T-cell (primary cell): ENCODE data around the gene INS. TPM values are rescaled to one million over a fixed set of nuclear protein-coding genes. Genes with fewer than 3 reads are reported as not detected.

Source experiments
- ATAC-seq, 4 experiments: fragments of 200-7000 bp in 3 of 4; fragments of 150-1000 bp in 1 of 4; cut with Tn5 transposase; replicated peaks in 1 of 4; 1 replicate in 3 of 4; 2 replicates in 1 of 4; pipeline ENCODE4 v1.10.0; 2021; ENCODE audit warnings: moderate library complexity in 3 of 4, mild to moderate bottlenecking in 2 of 4, moderate number of reproducible peaks in 1 of 4
- CTCF ChIA-PET, 2 donors: fragments of 300-600 bp; sonication (Branson Sonifier 250); formaldehyde crosslinking; loops; one replicate each; lab custom pipeline; 2022; ENCODE audit warnings: antibody characterized with exemption in 2 of 2; lab: Charles Lee
- POLR2A ChIA-PET, 2 donors: fragments of 300-600 bp; sonication (Branson Sonifier 250); formaldehyde crosslinking; loops; one replicate each; lab custom pipeline; 2022; ENCODE audit warnings: antibody characterized with exemption in 2 of 2; lab: Charles Lee
- DNase-seq, 35 experiments: peaks; one replicate each; pipeline versions ENCODE4 v3.0.0 to v3.0.0-alpha.2; 2013 to 2023
- H3K27ac ChIP-seq: one replicate; pipeline ENCODE4 v1.5.1; 2013; ENCODE audit warnings: low read length
- H3K27me3 ChIP-seq, 2 experiments: replicated peaks in 1 of 2; 1 replicate in 1 of 2; 2 replicates in 1 of 2; pipeline versions ENCODE4 v1.6.1 to v1.7.0; 2013; ENCODE audit warnings: low read length in 1 of 2, mixed read lengths in 1 of 2; ENCODE audit not compliant: control insufficient read depth in 2 of 2, insufficient read depth in 2 of 2; ENCODE audit errors: extremely low read depth in 1 of 2
- H3K36me3 ChIP-seq, 2 donors: 1 replicate in 1 of 2; 2 replicates in 1 of 2; pipeline versions ENCODE4 v1.6.1 to v1.7.0; 2013; ENCODE audit warnings: low read length in 1 of 2; ENCODE audit not compliant: control insufficient read depth in 2 of 2, insufficient read depth in 1 of 2; ENCODE audit errors: extremely low read depth in 1 of 2
- H3K4me1 ChIP-seq, 2 experiments: 1 replicate in 1 of 2; 2 replicates in 1 of 2; pipeline versions ENCODE4 v1.6.1 to v1.7.0; 2013; ENCODE audit warnings: low read length in 2 of 2, mixed read lengths in 1 of 2; ENCODE audit not compliant: insufficient read depth in 2 of 2, control insufficient read depth in 1 of 2; ENCODE audit errors: extremely low read depth in 1 of 2
- H3K4me3 ChIP-seq, 2 donors: 1 replicate in 1 of 2; 2 replicates in 1 of 2; pipeline versions ENCODE4 v1.5.1 to v1.7.0; 2013; ENCODE audit warnings: mild to moderate bottlenecking in 2 of 2, low read length in 1 of 2, moderate library complexity in 1 of 2; ENCODE audit not compliant: control insufficient read depth in 1 of 2; ENCODE audit errors: extremely low read depth in 1 of 2
- H3K9me3 ChIP-seq: 2 replicates; pipeline ENCODE4 v1.7.0; 2013
- H3K27ac Mint-ChIP-seq, 2 donors: one replicate each; pipeline ENCODE4 v1.8.0; 2020 to 2021; ENCODE audit warnings: mild to moderate bottlenecking in 2 of 2, mixed read lengths in 2 of 2
- H3K27me3 Mint-ChIP-seq, 2 donors: one replicate each; pipeline ENCODE4 v1.8.0; 2021 to 2022; ENCODE audit warnings: mixed read lengths in 2 of 2
- H3K36me3 Mint-ChIP-seq: one replicate; pipeline ENCODE4 v1.8.0; 2021; ENCODE audit warnings: mixed read lengths
- H3K4me1 Mint-ChIP-seq, 3 donors: one replicate each; pipeline ENCODE4 v1.8.0; 2020 to 2022; ENCODE audit warnings: mixed read lengths in 3 of 3, mild to moderate bottlenecking in 1 of 3
- H3K4me3 Mint-ChIP-seq, 3 donors: one replicate each; pipeline ENCODE4 v1.8.0; 2020 to 2022; ENCODE audit warnings: mild to moderate bottlenecking in 3 of 3, mixed read lengths in 3 of 3, moderate library complexity in 3 of 3
- H3K9me3 Mint-ChIP-seq, 3 donors: one replicate each; pipeline ENCODE4 v1.8.0; 2020 to 2022; ENCODE audit warnings: mixed read lengths in 3 of 3
- WGBS: methylation state at CpG from one replicate; pipeline ENCODE4 v1.1.5; 2013; ENCODE audit warnings: missing lambda C conversion rate; ENCODE audit not compliant: insufficient coverage; 5-methylcytosine and 5-hydroxymethylcytosine counted together
- total RNA-seq, 35 experiments: library from RNA in 6 of 35; stranded (reverse) in 6 of 35; fragments of 120-200 nt in 1 of 35; gene quantifications; one replicate each; pipeline versions ENCODE4 v1.2.1 to v1.2.4 and lab custom pipeline; 2013 to 2026

Gene INS
- total RNA-seq, 5 donors from 2014 or later (not counting 1 experiment from before 2014, with no cell fraction given), result 0.53 to 0.82 TPM; not detected in 3

DNA sequence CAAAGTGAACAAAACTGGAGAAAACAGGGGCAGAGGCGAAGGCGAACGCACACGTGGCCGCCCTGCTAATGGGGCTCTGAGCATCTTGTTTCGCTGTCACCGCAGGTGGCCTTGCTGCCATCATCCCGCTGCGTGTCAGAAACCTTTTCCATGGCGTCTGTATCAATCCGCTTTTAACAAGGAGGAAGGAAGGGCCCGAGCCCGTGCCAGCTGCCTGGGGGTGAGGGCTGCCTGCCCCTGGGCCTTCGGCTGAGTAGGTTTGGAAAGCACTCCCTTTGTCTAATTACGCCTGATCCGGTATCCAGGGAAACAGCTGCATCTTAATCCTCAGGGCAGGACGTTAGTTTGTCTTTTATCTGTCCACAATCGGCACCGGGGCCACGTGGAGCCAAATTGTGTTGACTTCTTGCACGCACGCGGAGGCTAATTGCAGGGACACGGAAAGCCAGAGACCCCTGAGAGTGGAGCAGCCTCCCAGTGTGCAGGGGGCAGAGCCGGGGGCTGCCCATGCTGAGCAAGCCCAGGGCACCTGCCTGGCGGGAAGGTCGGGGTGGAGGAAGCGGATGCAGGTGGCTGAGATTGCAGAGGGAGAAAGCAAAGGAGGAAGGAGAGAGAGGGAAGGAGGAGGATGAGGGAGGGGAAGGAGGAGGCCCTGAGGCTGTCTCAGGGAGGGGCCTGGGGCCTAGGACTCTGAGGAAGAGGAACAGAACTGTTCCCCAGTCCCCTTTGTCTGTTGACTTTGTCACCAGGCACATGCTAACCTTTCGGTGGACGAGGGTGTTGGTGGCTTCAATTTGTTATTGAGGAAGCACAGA lies 29.9 kb upstream of the INS start:
- DNase-seq (no peak), ATAC-seq (no peak)
- Histone ChIP-seq H3K27ac (no peak overlapping the region), H3K36me3 (no peaks in the 10 kb centered on the region), H3K4me3 (no peak overlapping the region), H3K4me1 (peaks cover 0 to 19% of the 10 kb centered on the region in 2 experiments), H3K27me3 (peaks cover 0 to 70% of the 10 kb centered on the region in 2 experiments), H3K9me3 (no peaks in the 10 kb centered on the region)
- H3K9me3 Mint-ChIP-seq, result no peaks in the 10 kb centered on the region
- no peaks in the 10 kb centered on the region for H3K36me3 Mint-ChIP-seq
- WGBS, result 40% methylated on average over 28 of the region's 30 CpGs
- ChIA-PET POLR2A (no interaction called here), CTCF (interaction anchor here in 1 of 2 donors (0.7 kb wide), 1 partner anchor 360 kb away, joined by 3 read pairs; no protein-coding TSS in a partner anchor)
- peaks cover 10 to 12% of the 10 kb centered on the region in 2 donors for H3K27me3 Mint-ChIP-seq
- H3K27ac Mint-ChIP-seq, result no peak overlapping the region
- H3K4me3 Mint-ChIP-seq, result peak overlapping the region in 1 of 3 donors; percentile 52
- H3K4me1 Mint-ChIP-seq, result peaks cover 0 to 6% (median 0%) of the 10 kb centered on the region in 3 donors

- Mint-ChIP-seq H3K27me3 (peaks cover 12 to 15% of the 10 kb centered on the region in 2 donors), H3K9me3 (no peaks in the 10 kb centered on the region), H3K27ac (no peak overlapping the region), H3K36me3 (no peaks in the 10 kb centered on the region), H3K4me1 (peaks cover 0 to 6% (median 0%) of the 10 kb centered on the region in 3 donors), H3K4me3 (no peak overlapping the region)
- ATAC-seq (no peak), DNase-seq (no peak)
- no peak overlapping the region for H3K4me3 ChIP-seq
- ChIA-PET POLR2A (no interaction called here), CTCF (no interaction called here)
- WGBS, result 82% methylated on average over 29 of the region's 29 CpGs
- H3K27ac ChIP-seq, result no peak overlapping the region
- peaks cover 0 to 73% of the 10 kb centered on the region in 2 experiments for H3K27me3 ChIP-seq
- H3K36me3 ChIP-seq, result no peaks in the 10 kb centered on the region
- no peaks in the 10 kb centered on the region for H3K9me3 ChIP-seq
- peaks cover 0 to 17% of the 10 kb centered on the region in 2 experiments for H3K4me1 ChIP-seq
Observed at GRCh38 chr11:2189938-2190656, 29.1 kb upstream of the INS start.

DNA sequence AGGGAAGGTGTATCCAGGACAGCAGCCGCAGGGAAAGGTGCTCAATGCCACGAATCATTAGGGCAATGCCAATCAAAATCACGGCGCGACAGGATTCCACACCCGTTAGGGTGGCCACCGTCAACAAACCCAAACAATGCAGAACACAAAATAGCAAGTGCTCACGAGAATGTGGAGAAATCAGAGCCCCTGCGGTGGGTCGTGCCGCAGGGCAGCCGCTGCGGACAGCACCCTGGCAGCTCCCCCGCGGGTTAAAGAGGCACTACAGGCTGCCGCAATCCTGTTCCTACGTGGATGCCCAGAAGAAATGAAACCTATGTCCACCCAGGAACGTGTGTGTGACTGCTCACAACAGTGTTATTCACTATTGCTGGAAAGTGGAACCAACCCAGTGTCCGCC lies 27.7 kb upstream of the INS start:
- no peaks in the 10 kb centered on the region for H3K36me3 ChIP-seq
- no peak overlapping the region for H3K27ac ChIP-seq
- H3K9me3 ChIP-seq, result no peaks in the 10 kb centered on the region
- peaks cover 0 to 64% of the 10 kb centered on the region in 2 experiments for H3K27me3 ChIP-seq
- H3K4me1 ChIP-seq, result peaks cover 0 to 13% of the 10 kb centered on the region in 2 experiments
- Mint-ChIP-seq H3K9me3 (no peaks in the 10 kb centered on the region), H3K4me1 (peaks cover 0 to 6% (median 0%) of the 10 kb centered on the region in 3 donors), H3K36me3 (no peaks in the 10 kb centered on the region), H3K27me3 (peaks cover 16 to 21% of the 10 kb centered on the region in 2 donors), H3K27ac (no peak overlapping the region), H3K4me3 (no peak overlapping the region)
- POLR2A ChIA-PET, result no interaction called here
- DNase-seq, result no peak
- 89% methylated on average over 19 of the region's 19 CpGs for WGBS
- no peak for ATAC-seq
- H3K4me3 ChIP-seq, result no peak overlapping the region
- CTCF ChIA-PET, result interaction anchor here in 1 of 2 donors (0.7 kb wide), 1 partner anchor 230 kb away, joined by 5 read pairs; no protein-coding TSS in a partner anchor

DNA sequence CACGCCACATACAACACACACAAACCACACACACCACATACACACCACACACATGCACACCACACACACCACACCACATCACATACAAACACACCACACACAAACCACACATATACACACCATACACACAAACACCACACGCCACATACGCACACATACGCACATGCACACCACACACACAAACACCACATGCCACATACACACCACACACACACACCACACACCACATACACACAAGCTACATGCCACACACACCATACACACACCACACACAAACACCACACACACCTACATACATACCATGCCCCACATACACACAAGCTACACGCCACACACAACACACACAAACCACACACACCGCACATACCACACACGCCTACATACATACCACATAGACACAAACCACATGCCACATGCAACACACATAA lies 26.3 kb upstream of the INS start:
- Mint-ChIP-seq H3K4me3 (no peak overlapping the region), H3K27me3 (peaks cover 16 to 19% of the 10 kb centered on the region in 2 donors), H3K27ac (no peak overlapping the region), H3K36me3 (no peaks in the 10 kb centered on the region), H3K9me3 (no peaks in the 10 kb centered on the region), H3K4me1 (peaks cover 0 to 6% (median 0%) of the 10 kb centered on the region in 3 donors)
- peaks cover 0 to 13% of the 10 kb centered on the region in 2 experiments for H3K4me1 ChIP-seq
- ChIA-PET POLR2A (no interaction called here), CTCF (interaction anchor here in 1 of 2 donors (2.2 kb wide), 1 partner anchor 233 kb away, joined by 8 read pairs; no protein-coding TSS in a partner anchor)
- H3K9me3 ChIP-seq, result no peaks in the 10 kb centered on the region
- WGBS, result 100% methylated on average over 6 of the region's 7 CpGs
- H3K27ac ChIP-seq, result no peak overlapping the region
- no peaks in the 10 kb centered on the region for H3K36me3 ChIP-seq
- H3K4me3 ChIP-seq, result no peak overlapping the region
- DNase-seq (no peak), ATAC-seq (no peak)
- H3K27me3 ChIP-seq, result peaks cover 0 to 54% of the 10 kb centered on the region in 2 experiments

GRCh38 chr11:2186669-2187279 lies 25.8 kb upstream of the INS start:
- H3K4me1 ChIP-seq, result peaks cover 0 to 13% of the 10 kb centered on the region in 2 experiments
- 21% methylated on average over 16 of the region's 21 CpGs for WGBS
- CTCF ChIA-PET, result interaction anchor here (0.6 to 2.2 kb wide), 3 partner anchors 229 to 234 kb away, joined by 3 to 8 read pairs (median 3); no protein-coding TSS in a partner anchor
- H3K4me3 Mint-ChIP-seq, result no peak overlapping the region
- POLR2A ChIA-PET, result no interaction called here
- H3K27ac ChIP-seq, result no peak overlapping the region
- peaks cover 0 to 6% (median 0%) of the 10 kb centered on the region in 3 donors for H3K4me1 Mint-ChIP-seq
- no peaks in the 10 kb centered on the region for H3K9me3 Mint-ChIP-seq
- ATAC-seq (peak; percentile 79 to 91 (median 84)), DNase-seq (peak in 33 of 35 experiments; percentile 17 to 72 (median 48))
- peaks cover 0 to 54% of the 10 kb centered on the region in 2 experiments for H3K27me3 ChIP-seq
- H3K4me3 ChIP-seq, result no peak overlapping the region
- H3K9me3 ChIP-seq, result no peaks in the 10 kb centered on the region
- H3K27me3 Mint-ChIP-seq, result peaks cover 16 to 19% of the 10 kb centered on the region in 2 donors
- no peak overlapping the region for H3K27ac Mint-ChIP-seq
- H3K36me3 ChIP-seq, result no peaks in the 10 kb centered on the region
- no peaks in the 10 kb centered on the region for H3K36me3 Mint-ChIP-seq
